Measurements from ENCODE around the gene KCNJ9. TPM values are rescaled to one million over a fixed set of nuclear protein-coding genes. Genes with fewer than 3 reads are reported as not detected.

Gene KCNJ9
- total and polyA plus RNA-seq, 2 donors (not counting 3 experiments of a cell fraction or from before 2014, with no cell fraction given), result not detected

GRCh38 chr1:160136926-160137200 is 55.5 kb downstream of the KCNJ9 start:
- Histone ChIP-seq H3K27ac (ENCODE audit: insufficient read depth, low read depth, low read length) (no peak overlapping the region), H3K9me3 (replicated peaks; ENCODE audit: control insufficient read depth, insufficient read depth, low read length) (no peaks in the 10 kb centered on the region), H4K20me1 (replicated peaks; ENCODE audit: control insufficient read depth, extremely low read depth, insufficient read depth, low read length) (no peaks in the 10 kb centered on the region), H3K4me2 (ENCODE audit: insufficient read depth, low read length) (no peak overlapping the region), H2AFZ (ENCODE audit: low read depth, low read length) (no peak overlapping the region), H3K27me3 (ENCODE audit: control insufficient read depth in 2 of 2, insufficient read depth in 2 of 2, low read length in 2 of 2) (no peaks in the 10 kb centered on the region), H3K4me1 (ENCODE audit: control insufficient read depth, extremely low read depth, insufficient read depth, low read length) (no peaks in the 10 kb centered on the region), H3K4me3 (replicated peaks in 1 of 3; ENCODE audit: insufficient read depth in 1 of 3, low read depth in 1 of 3, low read length in 3 of 3) (no peak overlapping the region), H3K36me3 (ENCODE audit: control insufficient read depth in 2 of 2, extremely low read depth in 1 of 2, insufficient read depth in 2 of 2, low read length in 2 of 2) (no peaks in the 10 kb centered on the region), H3K9me1 (replicated peaks; ENCODE audit: control insufficient read depth, extremely low read depth, insufficient read depth, low read length) (no peaks in the 10 kb centered on the region), H3K9ac (replicated peaks; ENCODE audit: extremely low read depth, insufficient read depth, low read length) (no peak overlapping the region), H3K79me2 (ENCODE audit: control insufficient read depth, insufficient read depth, low read length) (no peaks in the 10 kb centered on the region)
- FAIRE-seq (no peak), DNase-seq (ENCODE audit: low read depth, low spot score) (no peak)
- TF ChIP-seq POLR2A (IDR thresholded peaks at IDR 0.05; ENCODE audit: low read depth, low read length), result no peak
- no peak for TF ChIP-seq FOS (IDR thresholded peaks at IDR 0.05; ENCODE audit: borderline replicate concordance, insufficient read depth, low read length)
- no peak for TF ChIP-seq JUN (IDR thresholded peaks at IDR 0.05; ENCODE audit: borderline replicate concordance, insufficient read depth, insufficient read length, low read depth)
- no peak for TF ChIP-seq EZH2 (IDR thresholded peaks at IDR 0.05; ENCODE audit: borderline replicate concordance, low read depth, low read length, severe bottlenecking)
- TF ChIP-seq MAX (IDR thresholded peaks at IDR 0.05; ENCODE audit: insufficient read depth, insufficient read length), result no peak
- no peak for TF ChIP-seq CTCF (IDR thresholded peaks at IDR 0.05; ENCODE audit: extremely low read depth in 1 of 2, insufficient read depth in 1 of 2, low read depth in 1 of 2, low read length in 2 of 2)
- no peak for TF ChIP-seq MYC (IDR thresholded peaks at IDR 0.05; ENCODE audit: low read depth, low read length)
- TF ChIP-seq POLR2AphosphoS5 (IDR thresholded peaks at IDR 0.05; ENCODE audit: insufficient read depth, low read depth, low read length), result no peak
- no peak for TF ChIP-seq GATA2 (IDR thresholded peaks at IDR 0.05; ENCODE audit: insufficient read depth, insufficient read length, low read depth, low read length)
- POLR2A ChIA-PET, result no interaction called here
- CTCF ChIA-PET, result interaction anchor here (1.9 kb wide), 1 partner anchor 12 kb away, joined by 5 read pairs; no protein-coding TSS in a partner anchor
- intact Hi-C loops (cut with micrococcal nuclease) (no loop called here), dilution Hi-C loops (cut with MboI; ENCODE audit: extremely low pct_ligation_motif_present, low sequenced_read_pairs) (no loop called here)
- BruUV-seq (replicated peaks), result no TSS peak
